Measurements from ENCODE around the gene RGS4. TPM values are rescaled to one million over a fixed set of nuclear protein-coding genes. Genes with fewer than 3 reads are reported as not detected.

The RGS4 gene
- total RNA-seq, 1 experiment from 2014 or later: 3.2 TPM

GRCh38 chr1:163074716-163075284, 5.6 kb downstream of the RGS4 start:
- ChIA-PET CTCF (no interaction called here), POLR2A (no interaction called here)
- no peak overlapping the region for H3K27ac Mint-ChIP-seq
- no peak for DNase-seq (ENCODE audit: low spot score)
- no peak for ATAC-seq
- H3K36me3 Mint-ChIP-seq: no peaks in the 10 kb centered on the region
- H3K9me3 Mint-ChIP-seq: no peaks in the 10 kb centered on the region
- peaks cover 2% of the 10 kb centered on the region for H3K4me1 Mint-ChIP-seq
- no peaks in the 10 kb centered on the region for H3K27me3 Mint-ChIP-seq (ENCODE audit: low read depth)
- H3K4me3 Mint-ChIP-seq: no peak overlapping the region
- TF ChIP-seq E2F5 (CRISPR knock-in tag; IDR thresholded peaks at IDR 0.05): no peak
- no peak for TF ChIP-seq ZNF671 (CRISPR knock-in tag; IDR thresholded peaks at IDR 0.05)
- TF ChIP-seq NR1H2 (CRISPR knock-in tag; IDR thresholded peaks at IDR 0.05): no peak
- no peak for TF ChIP-seq MXD4 (CRISPR knock-in tag; IDR thresholded peaks at IDR 0.05; ENCODE audit: borderline replicate concordance)
- TF ChIP-seq, protein P1, sequence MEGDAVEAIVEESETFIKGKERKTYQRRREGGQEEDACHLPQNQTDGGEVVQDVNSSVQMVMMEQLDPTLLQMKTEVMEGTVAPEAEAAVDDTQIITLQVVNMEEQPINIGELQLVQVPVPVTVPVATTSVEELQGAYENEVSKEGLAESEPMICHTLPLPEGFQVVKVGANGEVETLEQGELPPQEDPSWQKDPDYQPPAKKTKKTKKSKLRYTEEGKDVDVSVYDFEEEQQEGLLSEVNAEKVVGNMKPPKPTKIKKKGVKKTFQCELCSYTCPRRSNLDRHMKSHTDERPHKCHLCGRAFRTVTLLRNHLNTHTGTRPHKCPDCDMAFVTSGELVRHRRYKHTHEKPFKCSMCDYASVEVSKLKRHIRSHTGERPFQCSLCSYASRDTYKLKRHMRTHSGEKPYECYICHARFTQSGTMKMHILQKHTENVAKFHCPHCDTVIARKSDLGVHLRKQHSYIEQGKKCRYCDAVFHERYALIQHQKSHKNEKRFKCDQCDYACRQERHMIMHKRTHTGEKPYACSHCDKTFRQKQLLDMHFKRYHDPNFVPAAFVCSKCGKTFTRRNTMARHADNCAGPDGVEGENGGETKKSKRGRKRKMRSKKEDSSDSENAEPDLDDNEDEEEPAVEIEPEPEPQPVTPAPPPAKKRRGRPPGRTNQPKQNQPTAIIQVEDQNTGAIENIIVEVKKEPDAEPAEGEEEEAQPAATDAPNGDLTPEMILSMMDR (IDR thresholded peaks at IDR 0.05): no peak
- no peak for TF ChIP-seq FOXP1 (CRISPR knock-in tag; IDR thresholded peaks at IDR 0.05; ENCODE audit: borderline replicate concordance)
- no peak for TF ChIP-seq ZNF425 (CRISPR knock-in tag; conservative IDR thresholded peaks at IDR 0.05)
- no peak for TF ChIP-seq ZNF396 (CRISPR knock-in tag; IDR thresholded peaks at IDR 0.05; ENCODE audit: borderline replicate concordance)
- no peak for TF ChIP-seq SOX15 (CRISPR knock-in tag; IDR thresholded peaks at IDR 0.05)
- TF ChIP-seq CREB1 (CRISPR knock-in tag; IDR thresholded peaks at IDR 0.05): no peak
- TF ChIP-seq, protein P2, sequence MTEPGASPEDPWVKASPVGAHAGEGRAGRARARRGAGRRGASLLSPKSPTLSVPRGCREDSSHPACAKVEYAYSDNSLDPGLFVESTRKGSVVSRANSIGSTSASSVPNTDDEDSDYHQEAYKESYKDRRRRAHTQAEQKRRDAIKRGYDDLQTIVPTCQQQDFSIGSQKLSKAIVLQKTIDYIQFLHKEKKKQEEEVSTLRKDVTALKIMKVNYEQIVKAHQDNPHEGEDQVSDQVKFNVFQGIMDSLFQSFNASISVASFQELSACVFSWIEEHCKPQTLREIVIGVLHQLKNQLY (CRISPR knock-in tag; IDR thresholded peaks at IDR 0.05): no peak
- TF ChIP-seq, protein P3, sequence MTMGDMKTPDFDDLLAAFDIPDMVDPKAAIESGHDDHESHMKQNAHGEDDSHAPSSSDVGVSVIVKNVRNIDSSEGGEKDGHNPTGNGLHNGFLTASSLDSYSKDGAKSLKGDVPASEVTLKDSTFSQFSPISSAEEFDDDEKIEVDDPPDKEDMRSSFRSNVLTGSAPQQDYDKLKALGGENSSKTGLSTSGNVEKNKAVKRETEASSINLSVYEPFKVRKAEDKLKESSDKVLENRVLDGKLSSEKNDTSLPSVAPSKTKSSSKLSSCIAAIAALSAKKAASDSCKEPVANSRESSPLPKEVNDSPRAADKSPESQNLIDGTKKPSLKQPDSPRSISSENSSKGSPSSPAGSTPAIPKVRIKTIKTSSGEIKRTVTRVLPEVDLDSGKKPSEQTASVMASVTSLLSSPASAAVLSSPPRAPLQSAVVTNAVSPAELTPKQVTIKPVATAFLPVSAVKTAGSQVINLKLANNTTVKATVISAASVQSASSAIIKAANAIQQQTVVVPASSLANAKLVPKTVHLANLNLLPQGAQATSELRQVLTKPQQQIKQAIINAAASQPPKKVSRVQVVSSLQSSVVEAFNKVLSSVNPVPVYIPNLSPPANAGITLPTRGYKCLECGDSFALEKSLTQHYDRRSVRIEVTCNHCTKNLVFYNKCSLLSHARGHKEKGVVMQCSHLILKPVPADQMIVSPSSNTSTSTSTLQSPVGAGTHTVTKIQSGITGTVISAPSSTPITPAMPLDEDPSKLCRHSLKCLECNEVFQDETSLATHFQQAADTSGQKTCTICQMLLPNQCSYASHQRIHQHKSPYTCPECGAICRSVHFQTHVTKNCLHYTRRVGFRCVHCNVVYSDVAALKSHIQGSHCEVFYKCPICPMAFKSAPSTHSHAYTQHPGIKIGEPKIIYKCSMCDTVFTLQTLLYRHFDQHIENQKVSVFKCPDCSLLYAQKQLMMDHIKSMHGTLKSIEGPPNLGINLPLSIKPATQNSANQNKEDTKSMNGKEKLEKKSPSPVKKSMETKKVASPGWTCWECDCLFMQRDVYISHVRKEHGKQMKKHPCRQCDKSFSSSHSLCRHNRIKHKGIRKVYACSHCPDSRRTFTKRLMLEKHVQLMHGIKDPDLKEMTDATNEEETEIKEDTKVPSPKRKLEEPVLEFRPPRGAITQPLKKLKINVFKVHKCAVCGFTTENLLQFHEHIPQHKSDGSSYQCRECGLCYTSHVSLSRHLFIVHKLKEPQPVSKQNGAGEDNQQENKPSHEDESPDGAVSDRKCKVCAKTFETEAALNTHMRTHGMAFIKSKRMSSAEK (CRISPR knock-in tag; IDR thresholded peaks at IDR 0.05; ENCODE audit: borderline replicate concordance): no peak
- no peak for TF ChIP-seq ZNF232 (CRISPR knock-in tag; IDR thresholded peaks at IDR 0.05)
- no peak for TF ChIP-seq GABPB1 (CRISPR knock-in tag; IDR thresholded peaks at IDR 0.05)
- TF ChIP-seq ZNF121 (CRISPR knock-in tag; IDR thresholded peaks at IDR 0.05): no peak
- no peak for TF ChIP-seq NFATC4 (CRISPR knock-in tag; IDR thresholded peaks at IDR 0.05)
- no peak for TF ChIP-seq FOXK1 (CRISPR knock-in tag; IDR thresholded peaks at IDR 0.05)
- no peak for TF ChIP-seq TCF7 (CRISPR knock-in tag; IDR thresholded peaks at IDR 0.05; ENCODE audit: low read depth)
